Activated CD8-positive, alpha-beta T cell treated with anti-CD3 and anti-CD28 coated beads, Interleukin-2, amount 10 ng/mL, durations not matched to agents 7 days and 5 days (primary cell): ENCODE results near the gene ERC1. TPM values are rescaled to one million over a fixed set of nuclear protein-coding genes. Genes with fewer than 3 reads are reported as not detected.
"Not testable (repeated sequence)": the region's sequence is repeated elsewhere in the genome, so short reads cannot be mapped to it uniquely, and the experiment has no call there.

Experiments
- ATAC-seq: fragments of 150-1000 bp; cut with Tn5 transposase; one replicate; pipeline ENCODE4 v1.10.0; 2021; ENCODE audit warnings: moderate library complexity
- CTCF ChIA-PET: fragments of 350-600 bp; sonication (Branson Sonifier 250); formaldehyde crosslinking; loops from one replicate; lab custom pipeline; 2021; ENCODE audit warnings: antibody characterized with exemption; lab: Charles Lee
- POLR2A ChIA-PET: fragments of 350-600 bp; sonication (Branson Sonifier 250); formaldehyde crosslinking; loops from one replicate; lab custom pipeline; 2021; ENCODE audit warnings: antibody characterized with exemption; lab: Charles Lee
- DNase-seq: peaks from one replicate; pipeline ENCODE4 v3.0.0-alpha.2; 2020
- H3K27ac Mint-ChIP-seq: one replicate; pipeline ENCODE4 v1.8.0; 2021; ENCODE audit warnings: mild to moderate bottlenecking, mixed read lengths
- H3K27me3 Mint-ChIP-seq: one replicate; pipeline ENCODE4 v1.8.0; 2021; ENCODE audit warnings: low read depth, mixed read lengths
- H3K36me3 Mint-ChIP-seq: one replicate; pipeline ENCODE4 v1.8.0; 2021; ENCODE audit warnings: low read depth, mixed read lengths
- H3K4me1 Mint-ChIP-seq: one replicate; pipeline ENCODE4 v1.8.0; 2021; ENCODE audit warnings: low read depth, mixed read lengths
- H3K4me3 Mint-ChIP-seq: one replicate; pipeline ENCODE4 v1.8.0; 2021; ENCODE audit warnings: mild to moderate bottlenecking, mixed read lengths
- H3K9me3 Mint-ChIP-seq: one replicate; pipeline ENCODE4 v1.8.0; 2022; ENCODE audit warnings: mixed read lengths; ENCODE audit not compliant: insufficient read depth
- total RNA-seq, 2 experiments: library from RNA; stranded (reverse); gene quantifications; one replicate each; pipeline ENCODE4 v1.2.3, GENCODE V29; 2021

The ERC1 gene
- total RNA-seq, 2 experiments from 2014 or later, result 25.2 to 32.9 TPM

- H3K4me1 Mint-ChIP-seq, result no peaks in the 10 kb centered on the region
- ATAC-seq, result no peak
- H3K9me3 Mint-ChIP-seq, result no peaks in the 10 kb centered on the region
- H3K4me3 Mint-ChIP-seq, result no peak overlapping the region
- H3K36me3 Mint-ChIP-seq, result peaks cover 3% of the 10 kb centered on the region
- H3K27ac Mint-ChIP-seq, result no peak overlapping the region
- no peak for DNase-seq
- no peaks in the 10 kb centered on the region for H3K27me3 Mint-ChIP-seq
- ChIA-PET CTCF (interaction anchor here (1.0 kb wide), 1 partner anchor 135 kb away, joined by 3 read pairs; no protein-coding TSS in a partner anchor), POLR2A (no interaction called here)
Observed at GRCh38 chr12:1252758-1253157, 261.7 kb downstream of the ERC1 start.

GRCh38 chr12:1255125-1255524 is 264.1 kb downstream of the ERC1 start:
- POLR2A ChIA-PET, DNase-seq: not testable (repeated sequence)

GRCh38 chr12:1255854-1256253 is 264.8 kb downstream of the ERC1 start:
- CTCF ChIA-PET, result interaction anchor here (2.0 kb wide), 1 partner anchor 13 kb away, joined by 4 read pairs; no protein-coding TSS in a partner anchor
- POLR2A ChIA-PET, ATAC-seq, H3K27me3 Mint-ChIP-seq, H3K4me3 Mint-ChIP-seq, H3K9me3 Mint-ChIP-seq, DNase-seq, H3K4me1 Mint-ChIP-seq, H3K36me3 Mint-ChIP-seq, H3K27ac Mint-ChIP-seq: not testable (repeated sequence)

More at GRCh38 chr12:1255125-1255524, 264.1 kb downstream of the ERC1 start:
- H3K4me1 Mint-ChIP-seq, H3K36me3 Mint-ChIP-seq, ATAC-seq, H3K4me3 Mint-ChIP-seq, H3K27me3 Mint-ChIP-seq, CTCF ChIA-PET, H3K9me3 Mint-ChIP-seq, H3K27ac Mint-ChIP-seq: not testable (repeated sequence)

- Mint-ChIP-seq H3K4me1 (no peaks in the 10 kb centered on the region), H3K36me3 (peaks cover 3% of the 10 kb centered on the region), H3K4me3 (no peak overlapping the region), H3K9me3 (no peaks in the 10 kb centered on the region), H3K27me3 (no peaks in the 10 kb centered on the region), H3K27ac (no peak overlapping the region)
- ChIA-PET CTCF (interaction anchor here (2.0 kb wide), 1 partner anchor 13 kb away, joined by 4 read pairs; no protein-coding TSS in a partner anchor), POLR2A (no interaction called here)
- ATAC-seq, result no peak
- DNase-seq, result no peak
Observed at GRCh38 chr12:1256285-1256684, 265.3 kb downstream of the ERC1 start.

GRCh38 chr12:1256991-1257390 is 266.0 kb downstream of the ERC1 start:
- no peaks in the 10 kb centered on the region for H3K27me3 Mint-ChIP-seq
- ChIA-PET POLR2A (no interaction called here), CTCF (interaction anchor here (1.2 to 2.0 kb wide), 2 partner anchors 12 to 139 kb away, joined by 3 to 4 read pairs; no protein-coding TSS in a partner anchor)
- H3K4me3 Mint-ChIP-seq, result no peak overlapping the region
- DNase-seq (no peak), ATAC-seq (no peak)
- H3K36me3 Mint-ChIP-seq, result peaks cover 3% of the 10 kb centered on the region
- no peaks in the 10 kb centered on the region for H3K4me1 Mint-ChIP-seq
- no peak overlapping the region for H3K27ac Mint-ChIP-seq
- no peaks in the 10 kb centered on the region for H3K9me3 Mint-ChIP-seq

- Mint-ChIP-seq H3K9me3 (no peaks in the 10 kb centered on the region), H3K4me1 (peaks cover 2% of the 10 kb centered on the region), H3K4me3 (no peak overlapping the region), H3K27ac (no peak overlapping the region), H3K27me3 (no peaks in the 10 kb centered on the region), H3K36me3 (peaks cover 4% of the 10 kb centered on the region)
- ChIA-PET POLR2A (no interaction called here), CTCF (no interaction called here)
- ATAC-seq, result no peak
- no peak for DNase-seq
Observed at GRCh38 chr12:1262011-1262410, 271.0 kb downstream of the ERC1 start.

GRCh38 chr12:1267243-1267642 is 276.2 kb downstream of the ERC1 start:
- H3K9me3 Mint-ChIP-seq, result no peaks in the 10 kb centered on the region
- DNase-seq (no peak), ATAC-seq (no peak)
- H3K36me3 Mint-ChIP-seq, result peaks cover 3% of the 10 kb centered on the region
- H3K27ac Mint-ChIP-seq, result no peak overlapping the region
- H3K27me3 Mint-ChIP-seq, result no peaks in the 10 kb centered on the region
- H3K4me3 Mint-ChIP-seq, result no peak overlapping the region
- ChIA-PET CTCF (interaction anchor here (0.7 to 1.8 kb wide), 3 partner anchors 18 to 316 kb away, joined by 3 to 7 read pairs (median 3); no protein-coding TSS in a partner anchor), POLR2A (no interaction called here)
- peaks cover 15% of the 10 kb centered on the region for H3K4me1 Mint-ChIP-seq

GRCh38 chr12:1272142-1272541 is 281.1 kb downstream of the ERC1 start:
- Mint-ChIP-seq H3K36me3 (peaks cover 3% of the 10 kb centered on the region), H3K9me3 (no peaks in the 10 kb centered on the region), H3K4me1 (peaks cover 17% of the 10 kb centered on the region), H3K27me3 (no peaks in the 10 kb centered on the region), H3K4me3 (no peak overlapping the region), H3K27ac (no peak overlapping the region)
- CTCF ChIA-PET, result interaction anchor here (1.0 to 1.3 kb wide), 2 partner anchors 155 to 519 kb away, joined by 3 to 6 read pairs; no protein-coding TSS in a partner anchor
- ATAC-seq, result peak; percentile 44
- POLR2A ChIA-PET, result no interaction called here
- no peak for DNase-seq

GRCh38 chr12:1273051-1273450 is 282.0 kb downstream of the ERC1 start:
- Mint-ChIP-seq H3K4me3 (no peak overlapping the region), H3K9me3 (no peaks in the 10 kb centered on the region), H3K36me3 (peaks cover 3% of the 10 kb centered on the region), H3K4me1 (peaks cover 24% of the 10 kb centered on the region), H3K27ac (no peak overlapping the region), H3K27me3 (no peaks in the 10 kb centered on the region)
- DNase-seq, result no peak
- CTCF ChIA-PET, result no interaction called here
- ATAC-seq, result no peak
- POLR2A ChIA-PET, result no interaction called here

- peak overlapping the region; percentile 33 for H3K27ac Mint-ChIP-seq
- H3K4me3 Mint-ChIP-seq, result no peak overlapping the region
- POLR2A ChIA-PET, result no interaction called here
- peaks cover 3% of the 10 kb centered on the region for H3K36me3 Mint-ChIP-seq
- peaks cover 15% of the 10 kb centered on the region for H3K4me1 Mint-ChIP-seq
- no peaks in the 10 kb centered on the region for H3K9me3 Mint-ChIP-seq
- H3K27me3 Mint-ChIP-seq, result no peaks in the 10 kb centered on the region
- DNase-seq, result peak; percentile 68
- ATAC-seq, result peak; percentile 90
- CTCF ChIA-PET, result interaction anchor here (0.7 to 2.4 kb wide), 4 partner anchors 8 to 306 kb away, joined by 3 to 9 read pairs (median 6); no protein-coding TSS in a partner anchor
Observed at GRCh38 chr12:1277905-1278304, 286.9 kb downstream of the ERC1 start.

- peaks cover 3% of the 10 kb centered on the region for H3K36me3 Mint-ChIP-seq
- no peak overlapping the region for H3K4me3 Mint-ChIP-seq
- DNase-seq (no peak), ATAC-seq (no peak)
- POLR2A ChIA-PET, result no interaction called here
- H3K27ac Mint-ChIP-seq, result no peak overlapping the region
- CTCF ChIA-PET, result interaction anchor here (1.3 kb wide), 2 partner anchors 161 to 305 kb away, joined by 6 to 9 read pairs; no protein-coding TSS in a partner anchor
- peaks cover 15% of the 10 kb centered on the region for H3K4me1 Mint-ChIP-seq
- H3K9me3 Mint-ChIP-seq, result no peaks in the 10 kb centered on the region
- no peaks in the 10 kb centered on the region for H3K27me3 Mint-ChIP-seq
Observed at GRCh38 chr12:1279050-1279449, 288.0 kb downstream of the ERC1 start.

- ATAC-seq (no peak), DNase-seq (no peak)
- no peaks in the 10 kb centered on the region for H3K36me3 Mint-ChIP-seq
- POLR2A ChIA-PET, result no interaction called here
- H3K9me3 Mint-ChIP-seq, result no peaks in the 10 kb centered on the region
- no peak overlapping the region for H3K4me3 Mint-ChIP-seq
- peaks cover 24% of the 10 kb centered on the region for H3K4me1 Mint-ChIP-seq
- no peaks in the 10 kb centered on the region for H3K27me3 Mint-ChIP-seq
- CTCF ChIA-PET, result no interaction called here
- H3K27ac Mint-ChIP-seq, result no peak overlapping the region
Observed at GRCh38 chr12:1280059-1280458, 289.0 kb downstream of the ERC1 start.
